ENCODE results near the gene PPP2R5D. TPM values are rescaled to one million over a fixed set of nuclear protein-coding genes. Genes with fewer than 3 reads are reported as not detected.
A peak's percentile ranks its signal among the peaks of the same experiment; 100 is the strongest.

Gene PPP2R5D
- total RNA-seq, 1 donor from 2014 or later, result 26.8 TPM

DNA sequence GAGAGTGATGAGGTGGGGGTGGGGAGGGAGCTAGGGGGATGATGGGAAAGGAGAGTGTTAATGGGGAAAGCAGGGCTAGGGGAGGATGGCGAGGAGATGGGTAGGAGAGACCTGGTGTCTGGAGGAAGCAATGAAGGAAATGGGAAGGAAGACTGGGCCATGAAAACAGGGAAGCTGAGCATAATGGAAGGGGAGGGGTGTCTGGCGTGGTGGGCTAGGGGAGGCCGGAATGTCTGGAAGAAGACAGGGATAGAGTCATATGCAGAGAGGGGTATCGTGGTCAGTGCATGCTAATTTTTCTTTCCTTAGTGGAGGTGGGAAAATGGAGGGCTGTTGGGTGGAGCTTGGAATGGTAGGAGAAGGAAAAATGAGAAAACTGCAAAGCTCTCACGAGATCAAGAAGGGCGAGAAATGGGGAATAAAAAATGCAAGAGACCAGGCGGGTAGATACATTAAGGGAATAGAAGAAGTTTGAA lies 30.1 kb downstream of the PPP2R5D start:
- peaks cover 49% of the 10 kb centered on the region for H3K4me1 Mint-ChIP-seq
- peaks cover 68% of the 10 kb centered on the region for H3K36me3 Mint-ChIP-seq (ENCODE audit: low read depth)
- DNase-seq, result no peak

DNA sequence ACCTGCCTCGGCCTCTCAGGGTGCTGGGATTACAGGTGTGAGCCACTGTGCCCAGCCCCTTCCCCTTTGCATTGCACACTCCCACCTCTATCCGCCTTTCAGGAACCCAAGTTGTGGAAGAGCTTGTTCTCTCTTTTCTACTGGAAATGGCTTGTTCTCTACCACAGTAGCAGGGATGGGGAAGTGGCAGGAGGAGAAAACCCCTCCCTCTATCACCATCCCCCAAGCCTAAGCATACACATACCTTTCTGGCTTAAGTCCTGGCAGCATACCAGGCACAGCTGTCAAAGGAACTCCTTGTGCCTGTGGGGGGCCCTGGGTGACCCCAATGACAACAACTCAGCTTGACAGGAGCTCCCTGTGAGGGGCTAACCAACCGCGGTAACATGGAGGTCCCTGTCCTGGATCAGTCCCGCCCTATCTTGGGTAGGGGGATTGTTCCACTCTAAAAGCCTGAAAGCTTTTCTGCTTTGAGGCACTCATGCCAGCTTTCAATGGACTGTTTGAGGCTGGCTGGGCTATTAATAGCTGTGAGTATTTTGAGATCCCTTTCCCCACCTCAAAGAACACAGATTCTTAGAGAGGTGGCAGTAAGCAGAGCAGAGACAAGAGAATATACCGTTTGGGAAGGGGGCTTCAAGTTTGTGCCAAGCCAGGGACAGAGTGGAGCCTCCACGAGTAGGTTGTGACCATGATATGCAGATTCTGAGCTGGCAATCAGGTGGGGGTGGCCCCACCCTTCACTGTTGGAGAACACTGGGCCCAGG lies 32.0 kb downstream of the PPP2R5D start:
- Mint-ChIP-seq H3K27ac (no peak overlapping the region), H3K9me3 (no peaks in the 10 kb centered on the region), H3K4me3 (peak overlapping the region; percentile 13), H3K27me3 (no peaks in the 10 kb centered on the region), H3K4me1 (peaks cover 52% of the 10 kb centered on the region), H3K36me3 (ENCODE audit: low read depth) (peaks cover 59% of the 10 kb centered on the region)
- POLR2A ChIA-PET, result interaction anchor here (0.5 to 4.8 kb wide), 3 partner anchors 32 to 87 kb away, joined by 3 to 58 read pairs (median 3); partner anchors contain the start of genes CNPY3 and PPP2R5D
- CTCF ChIA-PET, result no interaction called here
- intact Hi-C loops (cut with micrococcal nuclease), result loop anchor here (10.0 kb wide), 1 partner anchor 452 kb away; the partner anchor contains the start of gene UBR2
- ATAC-seq (ENCODE audit: low read depth) (no peak), DNase-seq (no peak)
- TF ChIP-seq CTCF (IDR thresholded peaks at IDR 0.05), result no peak

More for the DNA sequence above, 30.1 kb downstream of the PPP2R5D start:
- Mint-ChIP-seq H3K27me3 (no peaks in the 10 kb centered on the region), H3K27ac (peak overlapping the region; percentile 89), H3K9me3 (no peaks in the 10 kb centered on the region), H3K4me3 (peak overlapping the region; percentile 97)
- CTCF ChIA-PET, result interaction anchor here (1.2 kb wide), 1 partner anchor 116 kb away, joined by 3 read pairs; no protein-coding TSS in a partner anchor
- ATAC-seq (ENCODE audit: low read depth), result no peak
- intact Hi-C loops (cut with micrococcal nuclease), result loop anchor here (1.0 to 10.0 kb wide), 10 partner anchors 35 to 450 kb away; partner anchors contain the start of genes CNPY3, CUL7, KLC4 and MRPL2
- POLR2A ChIA-PET, result interaction anchor here (0.6 to 4.8 kb wide), 20 partner anchors 8 to 463 kb away, joined by 3 to 58 read pairs (median 5); partner anchors contain the start of genes CNPY3, CUL7, CUL9 and KLC4
- no peak for TF ChIP-seq CTCF (IDR thresholded peaks at IDR 0.05)

- no peak overlapping the region for H3K27ac Mint-ChIP-seq
- CTCF ChIA-PET, result no interaction called here
- peaks cover 56% of the 10 kb centered on the region for H3K36me3 Mint-ChIP-seq (ENCODE audit: low read depth)
- no peak for TF ChIP-seq CTCF (IDR thresholded peaks at IDR 0.05)
- H3K27me3 Mint-ChIP-seq, result no peaks in the 10 kb centered on the region
- peaks cover 52% of the 10 kb centered on the region for H3K4me1 Mint-ChIP-seq
- H3K9me3 Mint-ChIP-seq, result no peaks in the 10 kb centered on the region
- H3K4me3 Mint-ChIP-seq, result no peak overlapping the region
- intact Hi-C loops (cut with micrococcal nuclease), result loop anchor here (10.0 kb wide), 1 partner anchor 452 kb away; the partner anchor contains the start of gene UBR2
- ATAC-seq (ENCODE audit: low read depth) (no peak), DNase-seq (no peak)
- POLR2A ChIA-PET, result interaction anchor here (0.5 to 1.0 kb wide), 2 partner anchors 33 to 58 kb away, joined by 3 read pairs; partner anchors contain the start of gene PPP2R5D
Observed at GRCh38 chr6:43016943-43017334, 32.6 kb downstream of the PPP2R5D start.

DNA sequence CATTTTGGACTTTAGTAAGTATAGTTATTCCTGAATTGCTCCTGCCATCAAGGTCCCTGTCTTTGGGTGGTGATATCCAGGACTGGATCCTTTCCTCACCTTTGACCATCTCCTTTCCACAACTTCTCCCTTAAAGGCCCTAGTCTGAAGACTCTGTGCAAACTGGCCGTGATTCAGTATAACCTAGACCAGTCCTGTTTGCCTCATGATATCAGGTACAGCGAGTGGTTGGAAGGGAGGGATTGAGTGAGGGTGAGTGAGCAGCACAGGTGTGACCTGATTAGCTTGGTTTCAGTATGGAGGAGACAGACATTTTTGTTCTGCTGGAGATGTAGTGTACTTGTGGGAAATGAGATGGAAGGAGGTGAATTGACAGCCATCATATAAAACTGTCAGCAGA lies 34.8 kb downstream of the PPP2R5D start:
- ChIA-PET CTCF (no interaction called here), POLR2A (interaction anchor here (0.6 kb wide), 1 partner anchor 35 kb away, joined by 4 read pairs; no protein-coding TSS in a partner anchor)
- H3K4me3 Mint-ChIP-seq, result no peak overlapping the region
- H3K36me3 Mint-ChIP-seq (ENCODE audit: low read depth), result peaks cover 40% of the 10 kb centered on the region
- no peaks in the 10 kb centered on the region for H3K9me3 Mint-ChIP-seq
- ATAC-seq (ENCODE audit: low read depth), result no peak
- no peak overlapping the region for H3K27ac Mint-ChIP-seq
- no peak for DNase-seq
- intact Hi-C loops (cut with micrococcal nuclease), result loop anchor here (10.0 kb wide), 1 partner anchor 454 kb away; the partner anchor contains the start of gene UBR2
- TF ChIP-seq CTCF (IDR thresholded peaks at IDR 0.05), result no peak
- no peaks in the 10 kb centered on the region for H3K27me3 Mint-ChIP-seq
- H3K4me1 Mint-ChIP-seq, result peaks cover 34% of the 10 kb centered on the region

Measured in activated B cell treated with CpG ODN at 0.5 μM for 24 hours (primary cell).